ENCODE results near the gene TMIE.

TMIE gene

GRCh38 chr3:46701181-46701939 lies at the start of gene TMIE:
TSS of gene TMIE (plus strand) at chr3:46701392. CDS start at chr3:46701488, 96 bp downstream.
- TF ChIP-seq, protein P1, sequence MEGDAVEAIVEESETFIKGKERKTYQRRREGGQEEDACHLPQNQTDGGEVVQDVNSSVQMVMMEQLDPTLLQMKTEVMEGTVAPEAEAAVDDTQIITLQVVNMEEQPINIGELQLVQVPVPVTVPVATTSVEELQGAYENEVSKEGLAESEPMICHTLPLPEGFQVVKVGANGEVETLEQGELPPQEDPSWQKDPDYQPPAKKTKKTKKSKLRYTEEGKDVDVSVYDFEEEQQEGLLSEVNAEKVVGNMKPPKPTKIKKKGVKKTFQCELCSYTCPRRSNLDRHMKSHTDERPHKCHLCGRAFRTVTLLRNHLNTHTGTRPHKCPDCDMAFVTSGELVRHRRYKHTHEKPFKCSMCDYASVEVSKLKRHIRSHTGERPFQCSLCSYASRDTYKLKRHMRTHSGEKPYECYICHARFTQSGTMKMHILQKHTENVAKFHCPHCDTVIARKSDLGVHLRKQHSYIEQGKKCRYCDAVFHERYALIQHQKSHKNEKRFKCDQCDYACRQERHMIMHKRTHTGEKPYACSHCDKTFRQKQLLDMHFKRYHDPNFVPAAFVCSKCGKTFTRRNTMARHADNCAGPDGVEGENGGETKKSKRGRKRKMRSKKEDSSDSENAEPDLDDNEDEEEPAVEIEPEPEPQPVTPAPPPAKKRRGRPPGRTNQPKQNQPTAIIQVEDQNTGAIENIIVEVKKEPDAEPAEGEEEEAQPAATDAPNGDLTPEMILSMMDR (IDR thresholded peaks at IDR 0.05; ENCODE audit: low read depth, low read length): no peak
- no peak for DNase-seq (ENCODE audit: extremely low read depth, low read depth)

DNA sequence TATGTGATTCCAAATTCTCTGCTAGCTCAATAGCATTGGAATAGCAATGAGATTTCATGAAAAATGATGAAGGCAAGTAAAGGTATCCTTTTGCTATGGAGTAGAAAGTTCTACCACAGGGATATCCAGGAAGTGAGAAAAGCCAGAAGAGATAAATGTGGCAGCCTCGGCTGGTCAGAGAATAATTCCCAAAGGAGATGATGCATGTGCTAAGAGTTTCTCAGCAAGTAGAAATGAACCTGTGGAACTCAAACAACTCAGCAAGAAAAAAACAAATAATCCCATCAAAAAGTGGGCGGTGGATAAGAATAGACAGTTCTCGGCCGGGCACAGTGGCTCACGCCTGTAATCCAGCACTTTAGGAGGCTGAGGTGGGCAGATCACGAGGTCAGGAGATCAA lies 45.9 kb upstream of the TMIE start:
- DNase-seq (ENCODE audit: extremely low read depth, low read depth): no peak
- TF ChIP-seq, protein P1 (IDR thresholded peaks at IDR 0.05; ENCODE audit: low read depth, low read length): no peak

DNA sequence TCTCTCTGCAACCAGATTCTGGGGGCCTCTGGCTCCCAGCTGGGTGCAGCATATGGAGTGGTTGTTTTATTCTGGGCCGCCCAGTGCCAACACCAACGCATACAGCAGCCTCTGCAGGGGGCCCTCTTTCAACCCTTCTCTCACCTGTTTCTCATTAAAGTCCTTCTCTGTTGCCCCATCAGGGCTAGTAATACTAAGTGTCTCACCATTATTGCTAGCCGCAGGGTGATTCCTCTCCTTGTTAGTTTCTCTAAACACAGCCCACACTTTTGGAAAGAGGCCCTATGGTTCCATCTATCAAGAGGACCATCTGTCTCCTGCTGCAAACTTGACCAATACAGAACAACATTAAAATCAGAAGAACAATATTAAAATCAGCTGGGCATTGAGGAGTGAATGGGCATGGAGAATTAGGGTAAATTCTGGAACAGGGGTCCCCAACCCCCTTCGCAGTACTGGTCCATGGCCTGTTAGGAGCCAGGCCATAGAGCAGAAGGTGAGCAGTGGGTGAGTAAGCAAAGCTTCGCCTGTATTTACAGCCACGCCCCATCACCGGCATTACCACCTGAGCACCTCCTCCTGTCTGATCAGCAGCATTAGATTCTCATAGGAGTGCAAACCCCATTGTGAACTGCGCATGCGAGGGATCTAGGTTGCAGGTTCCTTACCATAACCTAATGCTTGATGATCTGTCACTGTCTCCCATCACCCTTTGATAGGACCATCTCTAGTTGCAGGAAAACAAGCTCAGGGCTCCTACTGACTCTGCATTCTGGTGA lies 44.2 kb upstream of the TMIE start:
- DNase-seq (ENCODE audit: extremely low read depth, low read depth): no peak
- TF ChIP-seq, protein P1 (IDR thresholded peaks at IDR 0.05; ENCODE audit: low read depth, low read length): no peak

DNA sequence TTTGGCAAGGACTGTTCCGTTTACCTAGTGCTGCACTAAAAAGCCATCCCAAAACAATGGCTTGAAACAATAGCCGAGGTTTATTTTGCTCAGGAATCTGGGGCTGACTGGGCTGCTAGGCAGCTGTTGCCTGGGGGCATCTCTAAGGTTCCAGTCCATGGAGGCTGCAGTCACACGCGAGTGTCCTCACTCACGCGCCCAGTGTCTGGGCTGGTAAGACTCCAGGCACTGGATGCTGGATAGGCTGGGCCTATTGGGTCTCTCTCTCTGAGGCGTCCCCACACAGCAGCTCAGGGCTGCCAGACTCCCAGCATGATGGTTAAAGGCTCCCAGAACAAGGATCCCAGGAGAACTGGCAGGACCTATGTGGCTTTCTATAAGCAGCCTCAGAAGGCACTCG lies 41.9 kb upstream of the TMIE start:
- no peak for DNase-seq (ENCODE audit: extremely low read depth, low read depth)
- TF ChIP-seq, protein P1 (IDR thresholded peaks at IDR 0.05; ENCODE audit: low read depth, low read length): no peak

DNA sequence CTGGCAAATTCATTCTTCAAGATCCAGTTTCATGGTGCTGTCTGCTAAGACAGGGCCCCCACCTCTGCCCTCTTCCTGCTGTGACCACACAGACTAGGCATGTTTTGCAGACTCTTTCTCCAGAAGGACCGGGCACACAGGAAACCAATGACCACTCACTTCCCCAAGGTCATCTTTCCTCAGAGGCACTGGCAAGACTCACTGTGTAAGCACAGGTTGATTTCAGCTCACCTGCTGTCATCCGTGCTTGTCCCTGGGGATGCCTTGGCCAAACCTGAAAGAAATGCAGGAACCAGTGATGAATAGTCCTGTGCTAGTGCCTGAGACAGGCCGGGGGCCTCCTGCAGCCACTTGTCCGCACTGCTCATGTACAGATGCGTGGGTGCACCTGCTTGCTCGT lies 41.2 kb upstream of the TMIE start:
- DNase-seq (ENCODE audit: extremely low read depth, low read depth): no peak
- TF ChIP-seq, protein P1 (IDR thresholded peaks at IDR 0.05; ENCODE audit: low read depth, low read length): no peak

DNA sequence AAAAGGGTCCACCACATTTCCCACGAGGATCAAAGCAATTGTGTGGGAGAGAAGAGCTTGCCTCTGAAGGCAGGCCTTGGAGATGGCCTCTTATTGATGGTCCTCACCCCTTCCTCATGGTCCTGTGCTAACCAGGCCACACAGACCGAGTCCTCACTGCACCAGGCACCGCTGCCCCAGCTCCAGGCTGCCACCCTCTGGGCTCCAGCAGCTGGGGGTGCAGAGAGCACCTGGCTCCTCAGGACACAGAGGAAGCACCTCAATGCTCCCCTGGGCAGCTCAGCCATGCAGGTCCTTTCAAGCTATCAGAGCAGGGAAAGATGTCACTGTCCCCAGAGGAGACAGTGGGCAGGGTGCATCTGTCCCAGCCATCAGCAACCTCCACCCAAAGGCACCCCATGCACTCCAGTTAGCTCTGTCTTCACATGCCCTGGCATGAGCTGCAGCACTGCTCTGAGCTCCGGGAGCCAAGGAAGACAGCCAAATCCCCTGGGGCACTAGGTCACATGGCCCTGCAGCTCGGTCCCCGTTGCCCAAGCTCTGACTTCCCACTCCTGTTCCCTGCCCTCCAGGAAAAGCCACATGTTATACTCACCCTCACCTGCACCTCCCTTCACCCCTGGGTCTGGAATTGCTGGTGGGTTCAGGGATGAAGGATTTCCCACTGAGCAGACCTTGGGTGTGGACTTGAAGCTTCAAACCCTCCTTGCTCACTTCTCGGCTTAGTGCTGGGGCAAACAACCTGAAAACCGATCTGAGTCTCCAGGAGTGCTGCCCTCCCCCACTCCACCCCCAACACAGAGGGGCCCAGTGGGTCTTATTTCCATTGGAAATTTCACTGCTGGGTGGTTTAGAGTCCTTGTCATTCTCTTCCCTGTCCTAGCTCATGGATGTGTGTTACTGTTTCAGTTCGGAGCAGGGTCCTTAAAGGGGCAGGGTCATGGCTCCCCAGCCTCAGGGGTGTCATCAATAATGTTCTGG lies 40.4 kb upstream of the TMIE start:
- TF ChIP-seq, protein P1 (IDR thresholded peaks at IDR 0.05; ENCODE audit: low read depth, low read length): no peak
- no peak for DNase-seq (ENCODE audit: extremely low read depth, low read depth)

All from AG09319 (cell line).